ENCODE data around the gene SNAPIN. TPM values are rescaled to one million over a fixed set of nuclear protein-coding genes. Genes with fewer than 3 reads are reported as not detected.

Gene SNAPIN
- total RNA-seq, 4 donors from 2014 or later = 47.8 to 71.9 (median 63.3) TPM

GRCh38 chr1:153705484-153705883 is 47.0 kb downstream of the SNAPIN start:
- no peaks in the 10 kb centered on the region for H3K9me3 ChIP-seq
- H3K4me3 ChIP-seq = no peak overlapping the region
- WGBS = 95% methylated on average over 9 of the region's 9 CpGs
- no peak for DNase-seq (ENCODE audit: extremely low spot score)
- TF ChIP-seq POLR2AphosphoS5 (IDR thresholded peaks at IDR 0.05) (no peak), POLR2A (IDR thresholded peaks at IDR 0.05; ENCODE audit: low read depth) (no peak), EP300 (IDR thresholded peaks at IDR 0.05) (no peak)
- TF ChIP-seq, protein P1, sequence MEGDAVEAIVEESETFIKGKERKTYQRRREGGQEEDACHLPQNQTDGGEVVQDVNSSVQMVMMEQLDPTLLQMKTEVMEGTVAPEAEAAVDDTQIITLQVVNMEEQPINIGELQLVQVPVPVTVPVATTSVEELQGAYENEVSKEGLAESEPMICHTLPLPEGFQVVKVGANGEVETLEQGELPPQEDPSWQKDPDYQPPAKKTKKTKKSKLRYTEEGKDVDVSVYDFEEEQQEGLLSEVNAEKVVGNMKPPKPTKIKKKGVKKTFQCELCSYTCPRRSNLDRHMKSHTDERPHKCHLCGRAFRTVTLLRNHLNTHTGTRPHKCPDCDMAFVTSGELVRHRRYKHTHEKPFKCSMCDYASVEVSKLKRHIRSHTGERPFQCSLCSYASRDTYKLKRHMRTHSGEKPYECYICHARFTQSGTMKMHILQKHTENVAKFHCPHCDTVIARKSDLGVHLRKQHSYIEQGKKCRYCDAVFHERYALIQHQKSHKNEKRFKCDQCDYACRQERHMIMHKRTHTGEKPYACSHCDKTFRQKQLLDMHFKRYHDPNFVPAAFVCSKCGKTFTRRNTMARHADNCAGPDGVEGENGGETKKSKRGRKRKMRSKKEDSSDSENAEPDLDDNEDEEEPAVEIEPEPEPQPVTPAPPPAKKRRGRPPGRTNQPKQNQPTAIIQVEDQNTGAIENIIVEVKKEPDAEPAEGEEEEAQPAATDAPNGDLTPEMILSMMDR (IDR thresholded peaks at IDR 0.05) = no peak
- no peak overlapping the region for H3K27ac ChIP-seq (replicated peaks in 1 of 4)
- no peaks in the 10 kb centered on the region for H3K36me3 ChIP-seq
- intact Hi-C loops (cut with DNase I) = no loop called here
- no peaks in the 10 kb centered on the region for H3K4me1 ChIP-seq
- H3K27me3 ChIP-seq = no peaks in the 10 kb centered on the region

DNA sequence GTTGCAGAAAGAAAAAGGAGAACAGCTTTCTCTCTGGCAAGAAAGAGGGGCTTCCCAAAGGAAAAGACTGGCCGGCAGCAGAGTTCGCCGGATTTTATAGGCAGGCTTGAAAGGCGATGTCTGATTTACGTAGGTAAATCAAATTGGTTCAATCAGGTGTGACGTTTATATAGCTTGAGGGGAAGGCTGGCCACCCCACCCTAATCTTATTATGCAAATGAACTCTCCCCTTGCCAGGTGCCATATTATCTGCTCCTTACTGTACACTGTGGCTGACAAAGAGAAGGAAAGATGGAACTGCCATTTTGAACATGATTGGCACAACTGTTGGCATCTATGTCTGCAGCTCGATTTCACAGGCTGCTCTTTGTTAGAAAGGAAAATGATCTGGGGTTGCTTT is 52.5 kb downstream of the SNAPIN start:
- WGBS = 77% methylated on average over 7 of the region's 7 CpGs
- H3K4me1 ChIP-seq = no peaks in the 10 kb centered on the region
- no peaks in the 10 kb centered on the region for H3K27me3 ChIP-seq
- no peaks in the 10 kb centered on the region for H3K36me3 ChIP-seq
- DNase-seq (ENCODE audit: extremely low spot score) = no peak
- intact Hi-C loops (cut with DNase I) = no loop called here
- no peak overlapping the region for H3K4me3 ChIP-seq
- no peak overlapping the region for H3K27ac ChIP-seq (replicated peaks in 1 of 4)
- H3K9me3 ChIP-seq = no peaks in the 10 kb centered on the region
- TF ChIP-seq, protein P1 (IDR thresholded peaks at IDR 0.05) = no peak
- TF ChIP-seq POLR2A (IDR thresholded peaks at IDR 0.05; ENCODE audit: low read depth) (no peak), POLR2AphosphoS5 (IDR thresholded peaks at IDR 0.05) (no peak), EP300 (IDR thresholded peaks at IDR 0.05) (no peak)

Small RNA genes within 50 kb of the gene (small RNA-seq; reads per million reads assigned to genes)
- gene MIR8083 = 0 reads per million in 3 donors
- 0 reads per million in 3 donors for gene RN7SL372P

Other genes with a start within 250 kb of the SNAPIN start
- gene S100A7A, start 242.2 kb upstream of the SNAPIN start, total RNA-seq = not detected
- gene S100A7, start 198.1 kb upstream of the SNAPIN start, total RNA-seq = not detected
- gene S100A6, start 122.7 kb upstream of the SNAPIN start, total RNA-seq = 100 to 1,000 TPM; 432 to 759 (median 607) TPM
- gene S100A5, start 117.8 kb upstream of the SNAPIN start, total RNA-seq = under 1 TPM in 1 of 4 donors, not detected in 3; 0.98 TPM
- gene S100A4, start 112.9 kb upstream of the SNAPIN start, total RNA-seq = 100 to 1,000 TPM; 154 to 362 (median 273) TPM
- 1 to 10 TPM in 3 of 4 donors, not detected in 1; 2.1 to 4.2 (median 2.7) TPM for gene S100A3, start 109.4 kb upstream of the SNAPIN start, total RNA-seq
- gene S100A2, start 92.9 kb upstream of the SNAPIN start, total RNA-seq = under 1 TPM in 2 of 4 donors, not detected in 2; 0.34 to 0.71 TPM
- 10 to 100 TPM; 33.2 to 67.9 (median 48.2) TPM for gene S100A16, start 45.6 kb upstream of the SNAPIN start, total RNA-seq
- 1 to 10 TPM in 1 of 4 donors, not detected in 3; 1.0 TPM for gene S100A14, start 42.4 kb upstream of the SNAPIN start, total RNA-seq
- 10 to 100 TPM; 71.3 to 84.7 (median 83.1) TPM for gene S100A13, start 31.2 kb upstream of the SNAPIN start, total RNA-seq
- gene S100A1, start 30.3 kb upstream of the SNAPIN start, total RNA-seq = 10 to 100 TPM in 2 of 4 donors, 1 to 10 TPM in 2; 4.3 to 17.9 (median 9.2) TPM
- 10 to 100 TPM; 34.5 to 43.8 (median 37.6) TPM for gene CHTOP, start 24.6 kb upstream of the SNAPIN start, total RNA-seq
- gene ILF2, start 12.3 kb downstream of the SNAPIN start, total RNA-seq = 100 to 1,000 TPM in 1 of 4 donors, 10 to 100 TPM in 3; 43.6 to 102 (median 64.7) TPM
- gene NPR1, start 20.0 kb downstream of the SNAPIN start, total RNA-seq = 10 to 100 TPM; 24.9 to 67.1 (median 49.8) TPM
- 10 to 100 TPM; 32.3 to 45.5 (median 38.9) TPM for gene INTS3, start 69.3 kb downstream of the SNAPIN start, total RNA-seq
- 10 to 100 TPM; 12.9 to 29.5 (median 19.9) TPM for gene SLC27A3, start 116.7 kb downstream of the SNAPIN start, total RNA-seq